GM10248 (cell line): ENCODE results near the gene TRMT112.

ENCODE experiments used
- CTCF ChIA-PET: fragments of 300-600 bp; sonication (Branson Sonifier 250); formaldehyde crosslinking; extraction: SDS; loops from one replicate; lab custom pipeline; 2021; ENCODE audit warnings: antibody characterized with exemption; lab: Yijun Ruan, JAX
- POLR2A ChIA-PET: fragments of 350-650 bp; sonication (Branson Sonifier 250); formaldehyde crosslinking; extraction: SDS; loops from one replicate; lab custom pipeline; 2020; ENCODE audit warnings: antibody characterized with exemption; lab: Yijun Ruan, JAX
- DNase-seq: peaks from one replicate; pipeline ENCODE4 v3.0.0; 2012; ENCODE audit errors: extremely low spot score
- TF ChIP-seq, protein P1 (sequence below): IDR thresholded peaks from 2 replicates; pipeline ENCODE4 v1.5.1; 2012; ENCODE audit warnings: mild to moderate bottlenecking, low read depth; ENCODE audit errors: extremely low read depth, missing control alignments, control extremely low read depth

Gene TRMT112

DNA sequence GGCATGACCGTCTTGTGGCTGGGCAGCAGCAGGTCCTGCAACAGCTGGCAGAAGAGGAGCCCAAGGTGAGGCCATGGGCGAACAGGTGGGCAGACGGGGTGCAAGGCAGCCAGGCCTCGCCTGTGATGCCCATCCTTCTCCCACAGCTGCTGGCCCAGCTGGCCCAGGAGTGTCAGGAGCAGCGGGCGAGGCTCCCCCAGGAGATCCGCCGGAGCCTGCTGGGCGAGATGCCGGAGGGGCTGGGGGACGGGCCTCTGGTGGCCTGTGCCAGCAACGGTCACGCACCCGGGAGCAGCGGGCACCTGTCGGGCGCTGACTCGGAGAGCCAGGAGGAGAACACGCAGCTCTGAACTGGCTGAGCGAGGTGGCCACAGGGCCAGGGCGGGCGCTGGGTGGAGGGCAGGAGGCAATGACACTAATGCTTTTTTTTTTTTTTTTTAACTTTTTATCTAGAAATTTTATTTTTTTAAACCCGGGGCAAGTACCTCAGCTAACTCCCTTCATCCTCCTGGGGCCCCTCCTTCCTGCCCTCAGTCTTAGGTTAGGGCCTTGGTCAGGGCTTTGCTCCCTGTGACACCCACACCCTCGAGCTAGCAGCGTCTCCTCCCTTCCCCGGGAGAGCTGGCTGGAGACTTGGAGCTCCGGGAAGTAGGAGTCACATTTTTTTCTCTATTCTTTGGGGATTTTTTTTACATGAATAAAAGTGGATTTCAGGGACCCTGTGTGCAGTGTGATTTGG, 50.0 kb downstream of the TRMT112 start:
- DNase-seq, result no peak
- ChIA-PET POLR2A (interaction anchor here (0.6 to 1.0 kb wide), 4 partner anchors 11 to 520 kb away, joined by 3 to 6 read pairs (median 5); no protein-coding TSS in a partner anchor), CTCF (interaction anchor here (1.2 to 15.3 kb wide), 5 partner anchors 17 to 62 kb away, joined by 3 to 164 read pairs (median 23); partner anchors contain the start of genes CATSPERZ, ESRRA, FERMT3 and PLCB3)
- TF ChIP-seq, protein P1, sequence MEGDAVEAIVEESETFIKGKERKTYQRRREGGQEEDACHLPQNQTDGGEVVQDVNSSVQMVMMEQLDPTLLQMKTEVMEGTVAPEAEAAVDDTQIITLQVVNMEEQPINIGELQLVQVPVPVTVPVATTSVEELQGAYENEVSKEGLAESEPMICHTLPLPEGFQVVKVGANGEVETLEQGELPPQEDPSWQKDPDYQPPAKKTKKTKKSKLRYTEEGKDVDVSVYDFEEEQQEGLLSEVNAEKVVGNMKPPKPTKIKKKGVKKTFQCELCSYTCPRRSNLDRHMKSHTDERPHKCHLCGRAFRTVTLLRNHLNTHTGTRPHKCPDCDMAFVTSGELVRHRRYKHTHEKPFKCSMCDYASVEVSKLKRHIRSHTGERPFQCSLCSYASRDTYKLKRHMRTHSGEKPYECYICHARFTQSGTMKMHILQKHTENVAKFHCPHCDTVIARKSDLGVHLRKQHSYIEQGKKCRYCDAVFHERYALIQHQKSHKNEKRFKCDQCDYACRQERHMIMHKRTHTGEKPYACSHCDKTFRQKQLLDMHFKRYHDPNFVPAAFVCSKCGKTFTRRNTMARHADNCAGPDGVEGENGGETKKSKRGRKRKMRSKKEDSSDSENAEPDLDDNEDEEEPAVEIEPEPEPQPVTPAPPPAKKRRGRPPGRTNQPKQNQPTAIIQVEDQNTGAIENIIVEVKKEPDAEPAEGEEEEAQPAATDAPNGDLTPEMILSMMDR, result no peak
